ENCODE results near the gene ADGRF5.

The ADGRF5 gene

DNA sequence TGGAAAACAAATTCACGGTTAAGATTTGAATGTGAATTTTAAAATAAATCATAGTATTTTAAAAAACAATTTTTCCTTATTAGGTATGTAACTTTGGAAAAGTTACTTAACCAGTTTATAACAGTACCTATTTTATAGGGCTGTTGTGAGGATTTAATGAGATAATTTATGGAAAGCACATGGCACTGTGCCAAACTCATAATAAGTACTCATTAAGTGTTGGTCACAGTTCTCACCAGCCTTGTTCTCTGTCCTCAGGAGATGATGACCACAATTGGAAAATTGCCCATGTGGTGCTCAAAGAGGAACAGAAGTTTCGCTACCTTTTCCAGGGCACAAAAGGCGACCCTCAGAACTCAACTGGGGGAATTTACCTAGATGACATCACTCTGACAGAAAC, 88.9 kb downstream of the ADGRF5 start:
- no peak for DNase-seq (ENCODE audit: low read depth)
- no peak overlapping the region for H3K4me3 ChIP-seq (ENCODE audit: low read length)
- TF ChIP-seq, protein P1, sequence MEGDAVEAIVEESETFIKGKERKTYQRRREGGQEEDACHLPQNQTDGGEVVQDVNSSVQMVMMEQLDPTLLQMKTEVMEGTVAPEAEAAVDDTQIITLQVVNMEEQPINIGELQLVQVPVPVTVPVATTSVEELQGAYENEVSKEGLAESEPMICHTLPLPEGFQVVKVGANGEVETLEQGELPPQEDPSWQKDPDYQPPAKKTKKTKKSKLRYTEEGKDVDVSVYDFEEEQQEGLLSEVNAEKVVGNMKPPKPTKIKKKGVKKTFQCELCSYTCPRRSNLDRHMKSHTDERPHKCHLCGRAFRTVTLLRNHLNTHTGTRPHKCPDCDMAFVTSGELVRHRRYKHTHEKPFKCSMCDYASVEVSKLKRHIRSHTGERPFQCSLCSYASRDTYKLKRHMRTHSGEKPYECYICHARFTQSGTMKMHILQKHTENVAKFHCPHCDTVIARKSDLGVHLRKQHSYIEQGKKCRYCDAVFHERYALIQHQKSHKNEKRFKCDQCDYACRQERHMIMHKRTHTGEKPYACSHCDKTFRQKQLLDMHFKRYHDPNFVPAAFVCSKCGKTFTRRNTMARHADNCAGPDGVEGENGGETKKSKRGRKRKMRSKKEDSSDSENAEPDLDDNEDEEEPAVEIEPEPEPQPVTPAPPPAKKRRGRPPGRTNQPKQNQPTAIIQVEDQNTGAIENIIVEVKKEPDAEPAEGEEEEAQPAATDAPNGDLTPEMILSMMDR (IDR thresholded peaks at IDR 0.05; ENCODE audit: insufficient read depth, low read depth, low read length, missing control alignments), result no peak

DNA sequence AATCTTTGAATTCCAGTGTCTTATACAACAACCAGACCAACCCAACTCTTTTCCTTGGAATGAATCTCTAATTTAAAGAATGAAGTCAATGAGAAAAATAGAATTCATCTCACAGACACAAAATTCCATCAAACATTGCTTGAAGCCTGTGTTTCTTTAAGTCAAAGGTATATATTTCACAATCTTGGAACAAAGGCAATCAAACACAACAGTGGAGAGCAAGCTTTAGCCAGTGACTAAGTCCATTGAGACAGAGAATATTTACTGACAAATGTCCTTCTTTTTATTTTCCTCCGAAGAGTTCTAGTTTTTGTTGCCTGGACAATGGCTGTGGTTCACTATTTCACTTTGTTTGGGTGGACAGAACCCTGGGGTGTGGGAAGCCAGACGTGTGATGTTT, 92.8 kb downstream of the ADGRF5 start:
- TF ChIP-seq, protein P1 (IDR thresholded peaks at IDR 0.05; ENCODE audit: insufficient read depth, low read depth, low read length, missing control alignments), result no peak
- H3K4me3 ChIP-seq (ENCODE audit: low read length), result no peak overlapping the region
- peak; percentile 59 for DNase-seq (ENCODE audit: low read depth)

DNA sequence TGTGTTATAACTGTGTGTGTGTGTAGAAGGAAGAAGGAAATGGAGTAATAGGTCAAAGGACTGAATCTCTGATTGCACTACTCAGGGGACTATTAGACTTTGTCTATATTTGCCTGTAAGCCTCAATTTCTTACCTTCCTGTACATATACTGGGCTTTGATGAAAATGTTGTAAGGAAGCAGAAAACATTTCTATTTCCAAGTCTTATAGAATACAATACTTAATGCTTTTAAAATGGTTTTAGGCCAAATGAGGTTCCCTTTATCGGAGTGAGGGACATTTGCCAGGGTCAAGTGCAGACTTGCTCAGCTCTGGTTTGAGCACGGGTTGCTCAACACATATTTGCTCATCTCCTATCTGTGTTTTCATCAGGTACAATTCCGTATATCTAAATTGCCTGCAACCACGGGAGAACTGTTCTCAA, 100.3 kb downstream of the ADGRF5 start:
- TF ChIP-seq, protein P1 (IDR thresholded peaks at IDR 0.05; ENCODE audit: insufficient read depth, low read depth, low read length, missing control alignments), result no peak
- peak; percentile 89 for DNase-seq (ENCODE audit: low read depth)
- H3K4me3 ChIP-seq (ENCODE audit: low read length), result no peak overlapping the region

DNA sequence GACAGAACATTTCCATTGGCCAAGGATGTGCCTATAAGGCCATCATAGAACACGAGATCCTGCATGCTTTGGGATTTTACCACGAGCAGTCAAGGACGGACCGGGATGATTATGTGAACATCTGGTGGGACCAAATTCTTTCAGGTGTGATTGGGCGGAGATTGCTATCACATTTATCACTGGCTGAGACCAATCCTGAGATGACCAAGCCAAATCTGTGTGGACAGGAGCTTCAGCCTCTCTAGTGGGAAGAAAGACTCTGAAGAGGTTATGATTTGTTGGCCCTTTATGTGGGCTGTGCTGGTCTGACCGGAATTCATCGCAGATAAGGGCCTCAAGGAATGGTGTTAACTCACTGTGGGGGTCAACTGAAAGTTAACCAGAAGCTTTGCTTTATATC, 102.2 kb downstream of the ADGRF5 start:
- no peak overlapping the region for H3K4me3 ChIP-seq (ENCODE audit: low read length)
- TF ChIP-seq, protein P1 (IDR thresholded peaks at IDR 0.05; ENCODE audit: insufficient read depth, low read depth, low read length, missing control alignments), result no peak
- no peak for DNase-seq (ENCODE audit: low read depth)

DNA sequence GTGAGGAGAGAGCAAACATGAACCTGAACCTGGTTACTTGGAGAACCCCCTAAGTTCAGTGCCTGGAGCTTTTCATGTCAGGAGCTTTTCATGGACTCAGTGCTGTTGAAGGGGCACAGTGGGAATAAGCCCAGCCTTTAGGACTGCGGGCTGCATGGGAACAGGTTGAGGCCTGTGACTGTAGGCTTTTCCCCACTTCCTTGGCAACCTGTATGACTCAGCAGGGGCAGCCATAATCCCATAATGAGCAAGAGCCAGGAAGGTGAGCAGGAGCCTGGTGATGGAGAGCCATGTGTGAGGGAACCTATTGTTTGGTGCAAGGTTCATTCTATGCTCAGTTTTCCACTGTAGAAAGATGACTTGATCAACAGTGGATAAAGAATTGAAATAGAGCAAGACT, 105.1 kb downstream of the ADGRF5 start:
- TF ChIP-seq, protein P1 (IDR thresholded peaks at IDR 0.05; ENCODE audit: insufficient read depth, low read depth, low read length, missing control alignments), result no peak
- no peak overlapping the region for H3K4me3 ChIP-seq (ENCODE audit: low read length)
- peak; percentile 95 for DNase-seq (ENCODE audit: low read depth)

DNA sequence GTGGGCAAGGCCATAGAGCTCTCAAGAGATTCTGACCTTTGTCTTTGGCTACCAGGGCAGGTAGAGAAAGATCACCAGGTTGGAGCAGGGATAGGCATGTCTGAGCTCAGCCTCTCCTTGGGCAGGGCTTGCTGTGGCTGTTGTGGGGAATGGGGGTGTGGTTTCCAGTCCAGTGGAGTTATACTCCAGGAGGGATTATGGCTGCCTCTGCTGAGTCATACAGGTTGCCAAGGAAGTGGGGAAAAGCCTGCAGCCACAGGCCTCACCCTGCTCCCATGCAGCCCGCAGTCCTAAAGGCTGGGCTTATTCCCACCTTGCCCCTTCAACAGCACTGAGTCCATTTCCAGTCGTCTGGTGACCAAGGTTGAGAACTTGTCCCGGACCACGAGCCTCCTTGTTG, 106.6 kb downstream of the ADGRF5 start:
- TF ChIP-seq, protein P1 (IDR thresholded peaks at IDR 0.05; ENCODE audit: insufficient read depth, low read depth, low read length, missing control alignments), result no peak
- no peak overlapping the region for H3K4me3 ChIP-seq (ENCODE audit: low read length)
- DNase-seq (ENCODE audit: low read depth), result peak; percentile 95

DNA sequence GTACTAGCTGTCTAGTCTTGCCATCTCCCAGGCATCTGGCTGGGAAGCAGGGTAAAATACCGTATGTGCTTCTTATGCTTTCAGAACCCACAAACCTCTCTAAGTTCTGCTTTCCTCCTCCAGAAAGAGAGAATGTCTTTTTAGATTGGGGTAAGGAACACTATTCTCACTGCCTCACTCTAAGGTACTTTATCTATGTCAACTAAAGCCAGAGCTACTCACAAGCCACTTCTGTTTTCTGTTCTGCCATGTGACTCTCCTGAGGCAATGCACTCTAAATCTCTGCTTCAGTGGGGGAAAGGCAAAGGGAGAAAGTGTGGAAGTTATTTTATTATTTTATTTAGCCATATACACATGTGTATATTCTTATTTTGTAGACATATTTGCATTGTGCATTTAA, 112.9 kb downstream of the ADGRF5 start:
- DNase-seq (ENCODE audit: low read depth), result no peak
- H3K4me3 ChIP-seq (ENCODE audit: low read length), result no peak overlapping the region
- TF ChIP-seq, protein P1 (IDR thresholded peaks at IDR 0.05; ENCODE audit: insufficient read depth, low read depth, low read length, missing control alignments), result no peak

Measured in epithelial cell of esophagus (primary cell).